Liver (tissue), 9 donors: ENCODE measurements around the gene KCTD19. TPM values are rescaled to one million over a fixed set of nuclear protein-coding genes. Genes with fewer than 3 reads are reported as not detected.

Experiments used
- DNase-seq: peaks from one replicate; pipeline ENCODE4 v3.0.0-alpha.2; 2017; ENCODE audit warnings: low spot score
- H3K27ac ChIP-seq, 2 donors: one replicate each; pipeline ENCODE4 v1.7.0; 2013; ENCODE audit warnings: inconsistent platforms in 2 of 2, low read length in 2 of 2, control low read depth in 1 of 2, low read depth in 1 of 2, mild to moderate bottlenecking in 1 of 2
- H3K27me3 ChIP-seq, 4 donors: one replicate each; pipeline versions ENCODE4 v1.6.1 to v1.7.0; 2013; ENCODE audit warnings: low read length in 3 of 4, inconsistent platforms in 1 of 4, mild to moderate bottlenecking in 1 of 4, moderate library complexity in 1 of 4; ENCODE audit not compliant: control insufficient read depth in 4 of 4, insufficient read depth in 4 of 4
- H3K36me3 ChIP-seq, 4 donors: one replicate each; pipeline versions ENCODE4 v1.6.1 to v1.7.0; 2013; ENCODE audit warnings: low read length in 3 of 4, mild to moderate bottlenecking in 3 of 4, low read depth in 1 of 4, moderate library complexity in 1 of 4; ENCODE audit not compliant: control insufficient read depth in 4 of 4, insufficient read depth in 3 of 4
- H3K4me1 ChIP-seq, 4 donors: one replicate each; pipeline versions ENCODE4 v1.6.1 to v1.7.0; 2013; ENCODE audit warnings: low read length in 3 of 4, mild to moderate bottlenecking in 3 of 4, moderate library complexity in 1 of 4; ENCODE audit not compliant: control insufficient read depth in 4 of 4, insufficient read depth in 4 of 4
- H3K4me3 ChIP-seq, 3 donors: one replicate each; pipeline versions ENCODE4 v1.6.1 to v1.7.0; 2013; ENCODE audit warnings: low read length in 3 of 3, control low read depth in 1 of 3, low read depth in 1 of 3, mild to moderate bottlenecking in 1 of 3
- H3K9ac ChIP-seq, 2 donors: one replicate each; pipeline ENCODE4 v1.7.0; 2013; ENCODE audit warnings: low read length in 2 of 2, mild to moderate bottlenecking in 2 of 2, moderate library complexity in 2 of 2, control low read depth in 1 of 2, low read depth in 1 of 2
- H3K9me3 ChIP-seq, 4 donors: one replicate each; pipeline versions ENCODE4 v1.6.1 to v1.7.0; 2013; ENCODE audit warnings: low read length in 3 of 4; ENCODE audit not compliant: control insufficient read depth in 4 of 4
- ATF3 ChIP-seq: IDR thresholded peaks from 2 replicates; pipeline ENCODE4 v1.6.1; 2016; ENCODE audit warnings: antibody characterized with exemption
- CTCF ChIP-seq: fragments of 150-350 bp; IDR thresholded peaks from 2 replicates; pipeline ENCODE4 v1.5.1; 2017; ENCODE audit warnings: improper control_type of control experiment, low read depth, low read length; ENCODE audit not compliant: missing input control
- EGR1 ChIP-seq, 2 donors: IDR thresholded peaks; 2 replicates each; pipeline ENCODE4 v1.6.1; 2016 to 2018; ENCODE audit warnings: antibody characterized with exemption in 2 of 2, low read depth in 2 of 2
- FOXA1 ChIP-seq: IDR thresholded peaks from 2 replicates; pipeline ENCODE4 v1.6.1; 2016; ENCODE audit warnings: antibody characterized with exemption
- FOXA2 ChIP-seq: IDR thresholded peaks from 2 replicates; pipeline ENCODE4 v1.6.1; 2016; ENCODE audit warnings: antibody characterized with exemption
- GABPA ChIP-seq, 2 donors: IDR thresholded peaks in 1 of 2; conservative IDR thresholded peaks in 1 of 2; 2 replicates each; pipeline ENCODE4 v1.6.1; 2016; ENCODE audit warnings: antibody characterized with exemption in 2 of 2, mild to moderate bottlenecking in 1 of 2, moderate library complexity in 1 of 2
- HNF4A ChIP-seq, 2 donors: conservative IDR thresholded peaks; 2 replicates each; pipeline ENCODE4 v1.6.1; 2016; ENCODE audit warnings: antibody characterized with exemption in 2 of 2, mild to moderate bottlenecking in 2 of 2
- HNF4G ChIP-seq: IDR thresholded peaks from 2 replicates; pipeline ENCODE4 v1.6.1; 2016; ENCODE audit warnings: antibody characterized with exemption
- MAX ChIP-seq: IDR thresholded peaks from 2 replicates; pipeline ENCODE4 v1.6.1; 2016; ENCODE audit warnings: antibody characterized with exemption
- NR2F2 ChIP-seq: IDR thresholded peaks from 2 replicates; pipeline ENCODE4 v1.6.1; 2016; ENCODE audit warnings: antibody characterized with exemption
- RAD21 ChIP-seq, 2 donors: IDR thresholded peaks; 2 replicates each; pipeline ENCODE4 v1.6.1; 2016; ENCODE audit warnings: antibody characterized with exemption in 2 of 2, mild to moderate bottlenecking in 2 of 2
- REST ChIP-seq: IDR thresholded peaks from 2 replicates; pipeline ENCODE4 v1.6.1; 2016; ENCODE audit warnings: antibody characterized with exemption, mild to moderate bottlenecking
- RXRA ChIP-seq, 2 donors: IDR thresholded peaks; 2 replicates each; pipeline ENCODE4 v1.6.1; 2017 to 2018; ENCODE audit warnings: antibody characterized with exemption in 2 of 2, mild to moderate bottlenecking in 1 of 2
- SP1 ChIP-seq: IDR thresholded peaks from 2 replicates; pipeline ENCODE4 v1.6.1; 2018; ENCODE audit warnings: antibody characterized with exemption, mild to moderate bottlenecking
- YY1 ChIP-seq: IDR thresholded peaks from 2 replicates; pipeline ENCODE4 v1.6.1; 2016; ENCODE audit warnings: antibody characterized with exemption, mild to moderate bottlenecking
- whole genome bisulfite sequencing: extraction: QIAGEN DNeasy Blood & Tissue Kit; methylation state at CpG from one replicate; pipeline ENCODE4 v1.1.7; 2013; 5-methylcytosine and 5-hydroxymethylcytosine counted together
- polyA plus RNA-seq, 2 donors: library from polyadenylated mRNA; stranded (reverse) in 1 of 2; unstranded in 1 of 2; fragments of 200-250 nt in 1 of 2; fragments of >200 nt in 1 of 2; fragmentation: Nextera tagmentation in 1 of 2; extraction: Ambion mirVana in 1 of 2; gene quantifications; one replicate each; pipeline versions ENCODE4 v1.2.1 to v1.2.3, GENCODE V29; 2013 to 2015
- total RNA-seq, 2 donors: library from RNA; depleted of rRNA; stranded (reverse); fragments of >200 nt; gene quantifications; one replicate each; pipeline ENCODE4 v1.2.3, GENCODE V29; 2014
- TF ChIP-seq, protein P1 (sequence below): IDR thresholded peaks from 2 replicates; pipeline ENCODE4 v1.6.1; 2016; ENCODE audit warnings: antibody characterized with exemption
- donor health status: healthy.
- donor health status: healthy.
- donor health status: healthy.
- donor health status: healthy.
- donor health status: healthy.

The KCTD19 gene
- total and polyA plus RNA-seq, 4 donors: 0.28 TPM; not detected in 3

DNA sequence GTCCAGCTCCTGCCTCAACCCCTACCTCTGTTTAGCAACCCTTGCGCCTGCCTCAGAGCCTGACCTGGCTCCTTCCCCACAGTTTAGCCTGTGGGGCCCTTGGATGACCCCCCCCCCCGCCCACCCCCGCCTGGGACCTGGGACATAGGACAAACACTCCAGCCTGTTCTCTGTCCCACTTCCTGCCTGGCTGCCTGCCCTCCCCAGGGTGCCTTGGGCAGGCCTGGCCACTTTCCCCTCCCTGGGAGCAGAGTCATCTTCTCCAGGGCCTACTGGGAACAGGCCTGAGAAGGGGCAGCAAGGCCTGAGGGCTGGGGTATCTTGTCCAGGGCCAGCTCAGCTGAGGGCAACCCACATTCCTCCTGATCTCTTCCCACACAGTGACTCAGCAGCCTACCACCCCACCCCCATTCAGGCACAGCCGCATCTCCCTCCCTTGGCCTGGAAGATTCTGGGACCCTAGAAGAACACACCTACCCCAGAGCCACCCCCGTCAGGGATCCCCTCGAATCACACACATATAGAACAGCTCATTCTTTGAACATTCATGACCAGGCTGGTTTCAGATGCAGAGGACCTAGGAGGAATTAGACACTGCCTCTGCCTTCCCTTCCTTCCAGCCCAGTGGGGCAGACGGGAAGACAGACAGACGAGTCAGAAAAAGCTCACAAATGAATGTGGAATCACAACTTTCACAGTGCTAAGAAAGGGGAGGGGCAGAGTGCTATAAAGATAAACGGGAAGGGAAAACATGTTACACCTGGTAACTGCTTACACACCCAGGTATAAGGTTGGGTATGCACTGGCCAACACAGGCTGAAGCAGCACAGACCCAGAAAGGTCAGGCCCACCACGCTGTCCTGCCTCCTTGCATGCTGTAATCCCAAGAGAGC lies 85.3 kb downstream of the KCTD19 start:
- H3K27ac ChIP-seq: peak overlapping the region; percentile 25 to 47
- H3K4me1 ChIP-seq: peaks cover 4 to 25% (median 18%) of the 10 kb centered on the region in 4 donors
- peaks cover 0 to 13% (median under 1%) of the 10 kb centered on the region in 4 donors for H3K36me3 ChIP-seq
- no peak overlapping the region for H3K4me3 ChIP-seq
- no peaks in the 10 kb centered on the region for H3K27me3 ChIP-seq
- no peak overlapping the region for H3K9ac ChIP-seq
- no peak for TF ChIP-seq GABPA (IDR thresholded peaks at IDR 0.05 in 1 of 2, conservative IDR thresholded peaks at IDR 0.05 in 1 of 2)
- no peak for TF ChIP-seq HNF4A (conservative IDR thresholded peaks at IDR 0.05)
- TF ChIP-seq HNF4G: no peak
- TF ChIP-seq NR2F2: no peak
- TF ChIP-seq RAD21 (IDR thresholded peaks at IDR 0.05): no peak
- TF ChIP-seq EGR1 (IDR thresholded peaks at IDR 0.05; ENCODE audit: low read depth in 2 of 2): no peak
- no peak for TF ChIP-seq REST
- TF ChIP-seq MAX: no peak
- TF ChIP-seq CTCF: no peak
- no peak for TF ChIP-seq RXRA (IDR thresholded peaks at IDR 0.05)
- TF ChIP-seq ATF3: no peak
- TF ChIP-seq FOXA1: no peak
- TF ChIP-seq, protein P1, sequence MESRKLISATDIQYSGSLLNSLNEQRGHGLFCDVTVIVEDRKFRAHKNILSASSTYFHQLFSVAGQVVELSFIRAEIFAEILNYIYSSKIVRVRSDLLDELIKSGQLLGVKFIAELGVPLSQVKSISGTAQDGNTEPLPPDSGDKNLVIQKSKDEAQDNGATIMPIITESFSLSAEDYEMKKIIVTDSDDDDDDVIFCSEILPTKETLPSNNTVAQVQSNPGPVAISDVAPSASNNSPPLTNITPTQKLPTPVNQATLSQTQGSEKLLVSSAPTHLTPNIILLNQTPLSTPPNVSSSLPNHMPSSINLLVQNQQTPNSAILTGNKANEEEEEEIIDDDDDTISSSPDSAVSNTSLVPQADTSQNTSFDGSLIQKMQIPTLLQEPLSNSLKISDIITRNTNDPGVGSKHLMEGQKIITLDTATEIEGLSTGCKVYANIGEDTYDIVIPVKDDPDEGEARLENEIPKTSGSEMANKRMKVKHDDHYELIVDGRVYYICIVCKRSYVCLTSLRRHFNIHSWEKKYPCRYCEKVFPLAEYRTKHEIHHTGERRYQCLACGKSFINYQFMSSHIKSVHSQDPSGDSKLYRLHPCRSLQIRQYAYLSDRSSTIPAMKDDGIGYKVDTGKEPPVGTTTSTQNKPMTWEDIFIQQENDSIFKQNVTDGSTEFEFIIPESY: no peak
- TF ChIP-seq SP1: no peak
- TF ChIP-seq YY1: no peak
- no peak for TF ChIP-seq FOXA2
- no peaks in the 10 kb centered on the region for H3K9me3 ChIP-seq
- DNase-seq: no peak
- 66% methylated on average over 10 of the region's 10 CpGs for WGBS
